Measurements from ENCODE around the gene APOA1.

APOA1 gene

DNA sequence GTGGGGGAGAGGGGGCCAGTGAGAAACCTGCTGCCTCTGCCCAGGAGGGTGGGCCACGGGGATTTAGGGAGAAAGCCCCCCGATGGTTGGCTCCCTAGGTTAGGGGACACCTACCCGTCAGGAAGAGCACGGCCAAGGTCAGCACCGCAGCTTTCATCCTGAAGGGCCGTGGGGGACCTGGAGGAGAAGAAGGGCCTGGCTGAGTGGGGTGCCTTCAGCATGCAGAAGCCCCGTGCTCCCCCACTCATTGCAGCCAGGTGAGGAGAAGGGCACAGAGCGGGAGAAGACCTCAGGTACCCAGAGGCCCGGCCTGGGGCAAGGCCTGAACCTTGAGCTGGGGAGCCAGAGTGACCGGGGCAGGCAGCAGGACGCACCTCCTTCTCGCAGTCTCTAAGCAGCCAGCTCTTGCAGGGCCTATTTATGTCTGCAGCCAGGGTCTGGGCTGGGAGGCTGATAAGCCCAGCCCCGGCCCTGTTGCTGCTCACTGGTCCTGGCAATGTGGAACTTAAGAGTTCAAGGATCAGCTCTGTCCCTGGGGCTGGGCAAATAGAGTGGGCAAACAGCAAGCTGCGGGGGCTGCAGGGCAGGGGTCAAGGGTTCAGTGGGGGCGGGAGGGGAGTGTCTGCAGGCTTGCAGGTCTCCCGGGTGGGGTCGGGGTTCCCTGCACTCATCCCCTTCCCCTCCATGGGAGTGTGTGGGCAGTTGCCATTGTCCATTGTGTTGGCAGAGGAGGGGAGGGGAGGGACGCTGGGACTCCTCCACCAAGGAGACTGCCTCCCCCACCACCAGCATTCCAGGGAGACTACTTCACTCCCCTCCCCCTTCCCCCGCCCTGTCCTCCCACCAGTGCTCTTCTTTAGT is at the start of gene APOA1:
Gene APOA1 (minus strand): TSS at position 392 of the 861 bp plus-strand sequence. CDS start 235 bp downstream, at position 157.
- no peak for DNase-seq

DNA sequence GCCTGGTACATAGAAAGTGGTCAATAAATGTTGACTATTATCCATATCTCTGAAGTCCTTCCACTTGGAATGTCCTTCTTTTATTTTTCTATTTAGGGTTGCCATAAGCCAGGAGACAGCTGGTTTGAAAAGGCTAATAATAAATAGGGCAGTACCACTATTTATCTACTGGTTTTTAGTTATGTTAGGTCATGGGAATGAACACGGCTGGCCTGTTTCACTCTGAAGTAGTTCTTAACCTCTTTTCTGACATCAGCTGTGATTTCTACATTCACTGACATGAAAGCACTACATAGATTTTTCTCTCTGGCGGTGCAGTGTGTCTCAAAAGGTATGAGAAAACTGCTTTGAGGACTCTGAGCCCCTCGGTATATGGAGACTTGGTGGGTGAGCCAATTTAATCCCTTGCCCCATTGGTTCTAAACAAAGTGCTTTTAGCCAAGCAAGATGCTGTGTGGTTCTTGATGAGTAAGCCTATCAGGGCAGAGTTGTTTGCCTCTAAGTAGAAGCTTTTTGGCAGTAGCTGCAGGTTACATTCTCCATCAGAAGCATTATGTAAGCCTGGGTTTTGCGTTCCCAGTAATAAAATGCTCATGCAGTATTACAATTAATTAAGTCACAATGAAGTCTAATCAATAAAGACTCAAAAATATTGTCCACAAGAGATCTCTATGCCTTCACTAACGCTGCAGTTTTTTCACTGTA is 48.7 kb upstream of the APOA1 start:
- DNase-seq: no peak

DNA sequence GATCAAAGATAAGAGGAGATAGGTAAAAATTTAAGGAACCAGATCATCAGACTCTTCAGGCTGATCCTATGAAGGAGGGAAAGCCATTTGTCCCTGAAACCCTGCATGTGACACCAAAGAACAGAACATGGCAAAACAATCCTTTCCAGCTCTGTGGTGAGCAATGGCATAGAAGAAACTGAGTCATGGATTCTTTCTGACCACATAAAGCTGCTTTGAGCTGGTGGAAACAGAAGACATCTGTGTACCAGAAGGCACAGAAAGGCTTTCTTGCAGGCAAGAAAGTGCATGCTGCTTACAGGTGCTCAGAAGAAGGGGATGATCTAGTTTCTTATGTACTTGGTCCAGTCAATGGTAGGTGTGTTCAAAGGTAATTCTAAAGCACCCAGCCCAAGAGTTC is 45.0 kb upstream of the APOA1 start:
- no peak for DNase-seq

DNA sequence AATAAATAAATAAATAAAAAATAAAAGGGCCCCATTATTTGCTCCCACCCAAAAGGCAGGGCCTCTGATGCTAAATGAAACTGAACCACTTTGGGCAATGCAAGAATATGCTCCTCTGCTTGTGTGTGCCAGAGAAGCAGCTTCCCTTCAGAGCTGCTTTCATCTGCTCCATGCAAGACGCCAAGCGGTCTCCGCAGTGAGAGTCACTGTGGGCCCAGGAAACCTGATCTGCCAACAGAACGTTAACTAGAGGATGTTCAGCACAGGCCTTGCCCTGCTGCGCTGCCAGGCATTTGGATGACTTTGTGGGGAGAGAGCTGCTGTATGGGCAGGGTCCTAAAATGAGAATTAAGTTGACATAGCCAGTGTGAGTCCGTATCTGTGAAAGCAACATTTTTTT is 43.7 kb upstream of the APOA1 start:
- no peak for DNase-seq

DNA sequence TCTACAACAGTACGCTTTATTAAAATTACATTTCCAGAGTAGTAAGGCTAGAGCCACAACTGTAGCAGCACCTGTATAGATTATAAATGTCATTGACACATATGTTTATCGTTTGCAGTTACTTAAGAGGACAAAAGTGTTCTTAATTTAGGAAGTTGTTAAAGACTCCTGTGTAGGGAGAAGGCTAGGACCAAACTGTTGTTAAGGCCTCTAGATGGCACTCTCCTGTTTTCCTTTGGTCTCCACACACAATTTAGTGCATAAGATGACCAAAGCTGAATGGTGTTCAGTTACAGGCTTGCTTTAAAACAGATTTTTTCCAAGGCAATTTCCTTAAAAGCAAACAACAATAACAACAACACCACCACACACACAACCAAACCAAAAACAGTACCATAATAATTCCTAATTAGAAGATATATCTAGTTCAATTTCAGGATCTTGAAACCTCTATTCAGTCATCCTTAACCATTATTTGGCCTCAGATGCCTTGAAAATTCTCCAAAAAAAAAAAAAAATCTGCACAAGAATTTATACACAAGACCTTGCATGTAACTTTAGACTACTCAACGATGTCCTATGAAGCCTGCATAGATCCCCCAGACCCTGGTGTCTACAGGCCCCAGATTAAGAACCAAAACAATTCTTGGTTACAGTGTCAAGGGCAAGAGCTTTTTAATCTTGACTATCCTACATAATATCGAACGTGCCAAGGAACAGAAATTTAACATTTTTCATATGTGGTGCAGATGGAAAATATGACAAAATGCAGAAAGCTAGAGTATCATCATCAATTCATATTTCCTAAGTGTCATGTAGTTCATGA is 42.6 kb upstream of the APOA1 start:
- peak; percentile 83 for DNase-seq

DNA sequence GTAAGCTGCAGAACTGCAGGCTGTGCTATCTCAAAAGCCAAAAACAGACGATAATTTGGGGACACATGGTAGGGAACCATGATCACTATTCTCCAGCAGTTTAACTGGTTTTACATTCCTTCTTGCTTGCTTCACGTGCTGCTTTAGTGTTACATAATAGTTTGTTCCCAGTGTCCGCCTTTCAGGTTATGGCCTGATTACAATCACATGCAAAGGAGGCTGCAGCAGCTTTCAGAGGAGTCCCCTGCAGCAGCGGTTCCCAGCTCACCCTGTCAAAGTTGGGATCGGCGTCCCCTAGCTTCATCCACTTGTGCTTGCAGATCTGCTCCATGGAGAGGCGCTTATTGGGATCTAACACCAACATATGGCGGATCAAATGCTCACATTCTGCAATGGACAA is 39.2 kb upstream of the APOA1 start:
- DNase-seq: no peak

DNA sequence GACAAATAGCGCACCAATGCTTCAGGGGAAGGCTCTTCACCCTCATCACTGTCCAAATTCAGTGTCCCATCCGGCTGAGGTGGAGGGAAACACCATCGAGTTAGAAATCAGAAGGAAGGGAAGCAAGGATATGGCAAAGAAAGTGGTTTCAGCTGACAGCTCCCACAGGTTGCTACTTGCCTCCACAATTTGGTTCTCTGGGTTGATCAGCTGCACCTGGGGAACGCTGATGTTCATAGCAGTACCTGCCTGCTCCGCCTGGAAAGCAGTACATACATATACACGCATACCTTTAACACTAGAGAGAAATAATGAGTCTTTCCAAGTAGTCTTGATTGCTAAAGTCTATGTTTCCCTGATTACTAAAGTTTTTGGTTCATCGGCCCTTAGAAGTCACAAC is 37.8 kb upstream of the APOA1 start:
- no peak for DNase-seq

DNA sequence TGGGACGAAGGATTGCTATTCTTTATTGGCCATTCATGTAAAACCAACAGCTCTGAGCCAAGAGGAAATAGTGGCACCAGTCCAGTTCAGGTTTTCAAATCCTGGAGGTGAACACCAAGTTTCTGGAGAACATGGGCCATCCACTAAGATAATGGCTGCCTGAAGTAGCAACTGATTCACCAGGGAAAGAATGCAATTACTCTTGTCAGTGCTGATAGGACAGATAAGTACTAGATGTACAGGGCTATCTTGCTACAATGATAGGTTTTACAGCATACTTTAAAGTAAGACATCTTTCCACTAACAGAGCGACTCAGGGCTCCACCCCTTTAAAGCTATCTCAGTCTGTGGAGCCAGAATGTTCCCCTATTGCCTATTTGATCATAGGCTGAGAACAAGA is 36.8 kb upstream of the APOA1 start:
- no peak for DNase-seq

DNA sequence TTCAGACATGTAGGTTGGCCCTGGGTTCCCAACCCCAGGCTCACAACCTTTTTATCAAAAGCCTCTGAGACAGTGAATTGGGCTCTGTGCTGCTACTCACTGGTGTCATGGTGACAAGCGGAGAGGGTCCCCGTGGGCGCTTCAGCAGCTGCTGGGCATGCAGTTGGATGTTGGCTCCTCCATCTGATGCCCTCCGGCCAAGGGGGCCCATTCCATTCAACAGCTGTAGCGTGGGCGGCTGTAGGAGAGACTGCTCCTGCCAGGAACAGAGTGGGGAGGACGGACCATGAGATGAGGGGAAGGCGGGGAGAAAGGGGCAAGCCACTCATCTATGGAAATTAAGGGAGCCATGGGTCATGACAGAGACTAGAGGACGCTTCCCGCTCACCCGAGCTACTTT is 36.0 kb upstream of the APOA1 start:
- DNase-seq: no peak

DNA sequence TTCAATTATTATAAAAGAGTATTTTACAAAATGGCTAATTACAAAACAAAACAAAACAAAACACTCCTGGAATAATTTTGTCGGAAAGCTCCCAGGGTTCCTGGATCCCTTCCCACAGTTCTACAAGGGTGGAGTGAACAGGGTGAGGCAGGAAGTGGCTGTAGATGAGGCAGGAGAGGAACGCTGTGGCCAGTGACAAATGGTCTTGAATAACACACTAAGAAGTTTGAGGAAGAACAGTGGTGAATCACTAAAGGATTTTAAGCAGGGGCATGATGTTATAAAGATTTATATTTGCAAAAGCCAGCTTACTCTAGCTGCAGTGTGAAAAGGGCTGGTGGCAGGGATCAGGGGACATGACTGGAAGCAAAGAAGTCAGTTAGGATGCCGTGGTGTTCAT is 33.8 kb upstream of the APOA1 start:
- DNase-seq: peak; percentile 29

DNA sequence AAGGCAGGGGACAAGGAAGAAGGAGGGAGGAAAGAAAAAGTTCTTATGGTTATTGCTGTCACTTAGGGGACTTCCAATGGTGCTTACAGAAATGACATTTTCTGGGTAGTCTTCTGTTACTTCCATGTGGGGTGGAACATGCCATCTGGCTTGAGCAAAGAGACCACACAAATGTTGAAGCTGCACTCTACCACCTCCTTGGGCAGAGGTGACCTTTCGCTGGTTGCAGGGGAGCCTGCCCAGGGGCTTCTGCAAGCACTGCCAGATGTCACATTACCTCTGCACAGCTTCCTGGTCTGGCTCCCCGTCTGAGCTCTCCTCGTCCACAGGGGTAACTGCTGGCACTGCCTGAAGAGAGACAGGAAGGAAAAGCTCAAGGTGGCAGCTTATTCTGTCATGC is 32.6 kb upstream of the APOA1 start:
- no peak for DNase-seq

DNA sequence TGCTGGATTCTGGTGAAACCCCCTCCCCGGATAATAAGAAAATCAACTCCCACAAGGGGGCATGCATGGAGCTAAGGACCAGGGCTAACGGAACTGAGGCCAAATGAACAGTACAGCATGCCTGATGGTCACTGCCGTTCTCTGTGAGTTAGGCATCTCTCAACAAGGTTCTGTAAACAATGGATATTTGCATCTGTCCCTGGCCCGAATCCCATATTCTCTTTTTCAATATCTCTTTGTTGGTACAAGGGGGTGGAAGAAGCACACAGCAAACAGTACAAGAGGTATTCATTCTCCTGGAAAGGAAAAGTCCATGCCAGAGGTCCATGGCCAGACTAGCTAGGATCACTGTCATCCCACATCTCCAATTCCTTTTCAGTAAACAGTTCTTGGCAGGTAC is 32.2 kb upstream of the APOA1 start:
- no peak for DNase-seq

DNA sequence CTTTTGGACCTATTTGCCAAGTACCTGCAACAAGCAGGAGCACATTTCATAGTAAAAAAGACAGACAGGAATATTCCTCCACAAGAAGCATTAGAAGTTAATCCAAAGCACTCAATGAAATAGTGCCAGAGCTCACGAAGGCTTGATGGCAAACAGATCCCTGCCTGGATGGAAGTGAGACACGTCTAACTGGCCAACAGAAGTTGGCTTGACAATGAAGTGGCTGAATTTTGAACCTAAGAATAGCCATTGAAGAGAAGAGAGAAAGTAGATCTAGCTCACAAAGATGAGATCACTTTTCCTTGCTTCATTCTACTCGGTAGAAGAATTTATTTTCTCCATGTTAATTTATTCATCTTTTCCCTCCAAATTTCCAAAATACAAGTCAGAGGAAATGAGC is 30.6 kb upstream of the APOA1 start:
- no peak for DNase-seq

DNA sequence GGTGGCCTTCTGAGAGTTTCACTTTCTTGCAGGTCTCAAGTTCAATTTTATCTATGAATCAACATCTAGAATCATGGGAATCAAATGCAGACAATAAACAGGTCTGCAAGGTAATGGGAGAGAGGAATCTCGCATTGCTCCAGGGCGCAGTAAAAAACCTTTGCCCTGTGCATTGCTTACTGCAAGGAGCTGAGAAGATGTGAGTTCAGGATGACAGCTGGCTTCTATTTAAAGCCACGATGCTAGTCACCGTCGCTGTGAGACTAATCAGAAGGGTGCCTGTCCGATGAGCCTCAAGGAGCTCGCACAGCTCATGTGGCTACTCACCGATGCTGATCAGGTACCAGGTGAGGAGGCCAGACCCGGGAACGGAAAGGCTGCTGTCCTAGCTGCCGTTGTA is 30.2 kb upstream of the APOA1 start:
- no peak for DNase-seq

DNA sequence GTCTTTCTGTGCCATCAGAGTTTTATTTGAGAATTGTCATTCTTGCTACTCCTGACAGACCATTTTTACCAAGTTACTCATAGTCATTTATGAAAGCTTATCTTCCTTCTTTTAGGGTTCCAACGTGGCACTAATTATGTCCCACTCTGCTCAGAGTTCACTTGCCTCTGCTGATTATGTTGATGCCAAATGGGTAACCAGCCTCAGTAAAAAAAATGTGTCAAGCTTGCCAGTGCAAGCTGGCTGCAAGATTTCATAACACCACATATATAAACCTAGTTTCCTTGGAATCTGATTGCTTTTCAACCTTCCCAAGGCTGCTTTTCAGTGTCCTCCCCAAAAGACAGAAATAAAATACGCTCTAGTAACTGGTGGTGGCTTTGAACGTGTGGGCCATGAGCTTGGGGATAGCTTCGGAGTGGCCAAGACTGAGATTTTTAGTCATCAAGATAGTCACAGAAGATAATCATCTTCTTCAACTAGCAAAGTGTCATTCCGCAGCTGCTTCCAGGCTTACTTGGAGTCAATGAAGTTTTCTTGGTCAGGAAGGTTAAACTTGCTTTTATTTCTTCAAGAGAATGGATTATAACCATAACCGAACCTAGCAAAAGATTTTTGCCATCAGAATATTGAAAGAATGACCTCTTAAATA is 29.5 kb upstream of the APOA1 start:
- DNase-seq: no peak

DNA sequence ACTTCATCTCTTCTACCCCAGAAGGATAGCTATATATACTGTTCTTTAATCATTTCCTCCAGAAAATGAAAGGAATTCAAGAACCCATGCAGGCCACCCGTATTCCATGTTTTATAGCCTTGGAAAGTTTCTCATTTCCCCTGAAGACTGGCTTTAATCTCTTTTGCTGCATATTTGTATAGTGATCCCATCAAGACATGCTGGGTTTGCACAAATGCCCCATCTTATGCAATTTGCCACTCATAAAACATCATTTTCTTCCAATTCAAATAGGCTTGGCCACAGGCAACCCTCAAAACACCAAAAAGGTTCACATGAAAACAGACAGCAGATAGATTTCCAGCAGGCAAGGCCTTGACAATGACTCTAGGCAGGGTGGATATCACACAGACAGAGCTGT is 28.3 kb upstream of the APOA1 start:
- DNase-seq: no peak

DNA sequence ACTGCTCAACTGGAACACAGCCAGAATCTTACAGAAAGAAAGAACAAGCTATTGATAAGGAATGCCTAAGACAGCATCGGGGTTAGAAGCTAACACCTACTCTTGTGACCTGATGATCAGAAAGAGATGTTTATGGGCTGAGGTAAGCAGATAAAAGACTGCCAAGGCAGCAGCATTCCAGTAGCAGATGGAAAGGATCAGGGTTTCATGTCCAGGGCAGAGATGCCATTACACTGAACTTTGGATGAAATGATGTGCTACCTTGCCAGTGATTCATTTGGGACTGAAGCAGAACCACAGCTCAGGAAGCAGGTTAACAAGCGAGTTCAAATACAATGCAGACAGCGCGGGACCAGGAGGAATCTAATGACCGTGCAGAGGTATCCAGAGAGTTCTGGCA is 27.1 kb upstream of the APOA1 start:
- DNase-seq: no peak

DNA sequence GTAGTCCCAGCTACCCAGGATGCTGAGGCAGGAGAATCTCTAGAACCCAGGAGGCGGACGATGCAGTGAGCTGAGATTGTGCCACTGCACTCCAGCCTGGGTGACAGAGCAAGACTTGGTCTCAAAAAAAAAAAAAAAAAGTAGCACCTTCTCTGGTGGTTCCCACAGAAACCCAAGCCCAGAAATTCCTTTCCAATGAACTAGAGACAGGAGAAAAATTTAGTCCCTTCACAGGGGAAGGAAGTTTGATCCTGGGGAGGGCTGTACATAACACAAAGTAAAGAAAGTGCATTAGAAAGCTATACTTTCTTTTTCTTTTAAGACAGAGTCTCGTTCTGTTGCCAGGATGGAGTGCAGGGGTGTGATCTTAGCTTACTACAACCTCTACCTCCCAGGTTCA is 25.5 kb upstream of the APOA1 start:
- DNase-seq: no peak

DNA sequence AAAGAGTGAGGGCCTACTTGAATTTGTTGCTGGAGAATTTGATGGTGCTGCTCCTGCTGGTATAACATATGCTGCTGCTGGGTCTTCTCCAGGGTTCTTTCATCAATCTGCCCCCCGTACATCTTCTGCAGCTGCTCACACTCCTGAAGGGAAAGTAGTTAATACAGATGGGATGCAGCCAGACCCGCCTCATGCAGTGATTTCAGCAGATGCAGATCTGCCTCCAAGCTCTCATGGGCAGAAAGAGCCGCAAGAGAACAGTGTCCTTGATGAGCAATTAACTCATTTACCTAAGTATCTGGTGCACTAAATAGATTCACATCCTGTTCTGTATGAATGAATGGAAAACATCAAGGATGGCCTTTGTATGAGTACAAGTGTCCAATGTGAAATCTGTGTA is 24.8 kb upstream of the APOA1 start:
- DNase-seq: no peak

DNA sequence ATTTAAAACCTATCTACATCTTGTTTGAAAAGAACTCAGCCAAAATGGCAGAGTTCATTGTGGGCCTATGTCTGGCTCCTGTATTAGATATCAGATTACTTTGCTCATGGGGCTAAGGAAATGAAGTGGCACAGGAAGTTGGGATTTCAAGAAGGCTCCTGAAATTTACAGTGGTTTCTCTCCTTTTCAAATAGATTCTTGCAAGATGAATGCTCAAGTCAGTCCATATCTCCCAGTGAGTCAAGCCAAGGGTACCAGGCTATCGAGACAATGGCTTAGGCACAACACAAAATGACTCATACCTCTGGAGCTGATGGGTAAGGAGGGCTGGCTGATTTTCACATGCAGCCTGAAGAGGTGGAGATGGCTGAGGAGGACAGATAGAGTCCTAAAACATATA is 24.1 kb upstream of the APOA1 start:
- DNase-seq: no peak

DNA sequence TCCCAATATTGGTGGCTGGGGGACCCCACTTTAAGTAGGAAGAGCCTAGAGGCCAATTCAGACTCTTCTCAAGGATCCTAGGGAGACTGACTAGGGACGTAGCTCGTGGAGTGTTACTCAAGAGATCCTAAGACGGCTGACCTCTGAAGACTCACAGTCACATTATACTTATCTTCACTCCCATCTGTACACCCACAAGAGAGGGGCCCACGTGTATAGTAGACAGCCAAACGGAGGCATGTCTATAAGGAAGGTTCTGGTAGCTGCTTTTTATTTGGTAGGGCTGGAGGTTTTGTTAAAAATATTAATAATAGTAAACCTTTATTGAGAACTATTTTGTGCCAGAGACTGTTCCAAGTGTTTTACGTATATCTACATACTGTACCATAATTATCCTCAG is 22.9 kb upstream of the APOA1 start:
- no peak for DNase-seq

DNA sequence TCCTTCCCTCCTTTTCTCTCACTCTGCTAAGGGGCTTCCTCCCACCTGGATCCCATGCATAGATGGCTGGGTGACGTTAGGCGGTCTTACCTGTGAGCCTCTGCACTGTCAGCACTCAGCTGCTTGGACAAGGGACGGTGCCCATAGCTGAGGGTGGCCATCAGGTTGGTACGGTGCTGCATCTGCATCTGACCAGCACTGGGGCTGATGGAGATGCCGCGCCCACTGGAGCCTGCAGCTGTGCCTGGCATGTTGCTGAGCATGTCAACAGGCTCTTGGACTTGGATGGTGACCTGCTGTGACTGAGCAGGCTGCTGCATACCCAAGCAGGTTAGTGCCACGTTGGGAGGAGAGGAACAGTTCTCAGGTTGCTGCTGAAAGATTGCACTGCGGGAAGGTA is 21.8 kb upstream of the APOA1 start:
- no peak for DNase-seq

DNA sequence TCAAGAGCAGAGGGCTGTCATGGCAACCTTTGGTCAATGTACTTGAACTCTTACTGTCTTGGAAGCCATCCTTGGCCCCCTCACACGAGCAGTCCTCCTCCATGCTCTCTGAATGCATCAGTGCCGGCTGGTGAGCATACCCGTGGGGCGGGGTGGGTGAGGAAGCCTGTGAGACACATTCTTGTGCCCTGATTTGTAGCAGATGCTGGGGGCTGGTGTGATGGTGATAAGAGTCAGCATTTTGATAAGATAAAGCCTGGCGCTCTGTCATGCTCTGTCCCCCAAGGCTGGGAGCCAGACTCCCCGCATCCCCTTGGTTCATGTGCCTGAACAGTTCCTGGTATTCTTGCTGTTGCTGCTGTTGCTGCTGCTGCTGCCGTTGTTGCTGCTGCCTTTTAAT is 20.5 kb upstream of the APOA1 start:
- no peak for DNase-seq

Data from amniotic stem cell (primary cell).